HG03064 (cell line): Measurements from ENCODE around the gene SUCNR1.
"Not testable (repeated sequence)": the region's sequence is repeated elsewhere in the genome, so short reads cannot be mapped to it uniquely, and the experiment has no call there.

Experiments
- ATAC-seq: cut with Tn5 transposase; IDR thresholded peaks from one replicate; pipeline ENCODE4 v1.9.1; 2021; ENCODE audit warnings: low read depth; ENCODE audit not compliant: unreplicated experiment

SUCNR1 gene

DNA sequence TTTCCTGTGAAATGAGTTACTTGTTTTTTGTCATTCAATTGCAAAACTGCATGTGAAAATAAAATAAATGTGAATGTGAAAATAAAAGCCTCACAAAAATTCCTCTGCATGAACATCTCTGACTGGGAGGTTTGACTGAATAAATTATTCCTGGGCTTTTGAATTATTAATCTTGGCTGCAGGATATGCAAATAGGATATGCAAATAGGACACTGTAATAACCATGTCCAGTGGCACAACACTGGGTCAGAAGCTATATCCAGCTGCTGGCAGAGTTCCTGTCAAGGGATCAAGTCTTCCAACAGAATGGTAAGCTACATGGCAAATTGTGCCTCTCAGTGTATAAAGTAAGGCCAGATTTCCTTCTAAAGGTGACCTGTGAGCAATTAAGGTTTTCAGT, at the start of gene SUCNR1:
TSS of gene SUCNR1 (plus strand) at position 246 of the 400 bp plus-strand sequence. CDS start 6,250 bp downstream, outside the sequence.
- no peak for ATAC-seq

DNA sequence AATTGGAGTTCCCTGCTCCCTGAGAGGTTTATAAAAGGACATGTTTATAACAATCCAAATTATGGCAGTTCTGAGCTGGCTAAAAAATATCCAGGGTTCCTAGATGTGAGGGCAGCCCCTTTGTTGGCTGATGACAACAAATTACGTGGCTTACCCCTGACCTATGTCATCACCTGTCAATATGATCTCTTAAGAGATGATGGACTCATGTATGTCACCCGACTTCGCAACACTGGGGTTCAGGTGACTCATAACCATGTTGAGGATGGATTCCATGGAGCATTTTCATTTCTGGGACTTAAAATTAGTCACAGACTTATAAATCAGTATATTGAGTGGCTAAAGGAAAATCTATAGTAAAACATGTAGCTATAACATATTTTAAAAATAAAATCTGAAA, 45.6 kb upstream of the SUCNR1 start:
- ATAC-seq, result no peak

DNA sequence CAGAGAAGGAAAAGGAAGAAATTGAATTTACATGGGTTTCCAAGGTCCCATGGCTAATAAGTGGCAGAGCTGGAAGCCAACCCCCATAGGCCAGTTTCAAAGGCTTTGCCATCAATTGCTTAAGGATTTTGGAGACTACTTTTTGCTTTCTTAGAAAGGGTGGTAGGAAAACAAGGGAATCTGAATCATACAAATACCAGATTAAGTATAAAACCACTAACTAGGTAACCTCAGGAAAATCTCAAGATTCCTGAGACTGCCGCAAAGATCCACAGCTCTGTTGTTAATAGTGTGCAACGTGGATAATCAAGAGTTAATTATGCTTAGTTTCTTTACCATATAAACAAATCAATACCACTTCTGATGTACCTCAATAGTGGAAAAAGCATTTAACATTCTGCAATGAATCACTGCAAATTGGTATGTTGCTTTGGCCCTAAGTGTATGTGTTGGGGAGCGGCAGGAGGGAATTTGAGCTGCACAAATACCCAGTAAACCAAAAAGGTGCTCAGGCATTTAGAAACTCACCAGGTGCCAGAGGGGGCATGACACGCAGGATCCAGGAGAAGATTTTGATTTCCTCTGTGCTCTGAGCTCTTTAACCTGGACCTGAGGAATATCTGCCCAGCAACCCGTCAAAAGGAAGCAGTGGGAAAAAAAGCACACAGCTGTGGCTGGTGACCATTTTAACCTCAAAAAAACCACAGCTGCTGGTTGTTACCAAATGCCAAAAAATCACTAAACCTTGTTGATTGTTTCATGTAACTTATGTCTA, 37.5 kb upstream of the SUCNR1 start:
- no peak for ATAC-seq

- no peak for ATAC-seq
Observed at GRCh38 chr3:151837057-151837456, 36.4 kb upstream of the SUCNR1 start.

- ATAC-seq, result no peak
Observed at GRCh38 chr3:151838574-151839312, 34.7 kb upstream of the SUCNR1 start.

DNA sequence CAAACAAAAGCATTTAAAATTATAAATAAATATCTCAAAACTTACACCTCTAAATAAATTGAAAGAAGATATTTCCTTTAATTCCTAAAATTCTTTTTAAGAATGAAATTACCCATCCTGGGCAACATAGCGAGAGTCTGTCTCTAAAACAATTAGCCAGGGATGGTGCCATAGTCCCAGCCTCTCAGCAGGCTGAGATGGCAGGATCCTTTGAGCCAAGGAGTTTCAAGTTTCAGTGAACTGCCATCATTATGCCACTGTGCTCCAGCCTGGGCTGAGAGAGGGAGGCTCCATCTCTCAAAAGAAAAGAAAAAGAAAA, 34.2 kb upstream of the SUCNR1 start:
- ATAC-seq, result no peak

- no peak for ATAC-seq
Observed at GRCh38 chr3:151841801-151842200, 31.6 kb upstream of the SUCNR1 start.

GRCh38 chr3:151843275-151843674, 30.2 kb upstream of the SUCNR1 start:
- no peak for ATAC-seq

DNA sequence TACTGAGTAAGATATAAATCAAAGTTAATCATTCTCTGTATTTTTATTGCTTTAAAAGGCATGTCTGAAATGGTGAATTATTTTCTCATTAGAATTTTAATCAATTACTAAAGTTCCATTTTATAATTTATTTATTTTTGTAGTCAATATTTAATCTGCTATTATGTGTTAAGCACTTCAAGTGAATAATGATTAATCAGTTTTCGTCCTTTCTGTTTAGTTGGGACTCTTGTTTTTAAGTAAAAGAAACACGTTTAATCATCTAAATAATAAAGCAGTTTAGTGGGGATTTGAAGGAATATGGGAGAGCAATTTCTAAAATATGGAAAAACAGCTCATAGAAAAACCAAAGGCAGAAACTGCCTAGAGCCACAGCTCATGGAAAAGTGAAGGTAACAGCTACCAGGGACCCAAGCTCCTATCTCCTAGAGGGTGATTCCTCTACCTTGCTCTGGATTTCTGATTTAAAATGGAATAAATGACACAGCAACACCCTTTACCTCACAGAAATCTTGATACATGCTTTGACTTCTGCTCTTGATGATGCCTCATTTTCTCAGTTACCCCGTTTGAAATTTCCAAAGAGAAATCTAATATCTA, 28.0 kb upstream of the SUCNR1 start:
- no peak for ATAC-seq

DNA sequence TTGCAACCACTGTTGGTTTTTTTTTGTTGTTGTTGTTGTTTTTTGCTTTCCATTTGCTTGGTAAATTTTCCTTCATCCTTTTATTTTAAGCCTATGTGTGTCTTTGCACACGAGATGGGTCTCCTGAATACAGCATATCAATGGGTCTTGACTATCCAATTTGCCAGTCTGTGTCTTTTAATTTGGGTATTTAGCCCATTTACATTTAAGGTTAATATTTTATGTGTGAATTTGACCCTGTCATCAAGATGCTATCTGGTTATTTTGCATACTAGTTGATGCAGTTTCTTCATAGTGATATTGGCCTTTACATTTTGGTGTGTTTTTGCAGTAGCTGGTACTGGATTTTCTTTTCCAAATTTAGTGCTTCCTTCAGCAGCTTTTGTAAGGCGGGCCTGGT, 23.4 kb upstream of the SUCNR1 start:
- not testable (repeated sequence) for ATAC-seq

DNA sequence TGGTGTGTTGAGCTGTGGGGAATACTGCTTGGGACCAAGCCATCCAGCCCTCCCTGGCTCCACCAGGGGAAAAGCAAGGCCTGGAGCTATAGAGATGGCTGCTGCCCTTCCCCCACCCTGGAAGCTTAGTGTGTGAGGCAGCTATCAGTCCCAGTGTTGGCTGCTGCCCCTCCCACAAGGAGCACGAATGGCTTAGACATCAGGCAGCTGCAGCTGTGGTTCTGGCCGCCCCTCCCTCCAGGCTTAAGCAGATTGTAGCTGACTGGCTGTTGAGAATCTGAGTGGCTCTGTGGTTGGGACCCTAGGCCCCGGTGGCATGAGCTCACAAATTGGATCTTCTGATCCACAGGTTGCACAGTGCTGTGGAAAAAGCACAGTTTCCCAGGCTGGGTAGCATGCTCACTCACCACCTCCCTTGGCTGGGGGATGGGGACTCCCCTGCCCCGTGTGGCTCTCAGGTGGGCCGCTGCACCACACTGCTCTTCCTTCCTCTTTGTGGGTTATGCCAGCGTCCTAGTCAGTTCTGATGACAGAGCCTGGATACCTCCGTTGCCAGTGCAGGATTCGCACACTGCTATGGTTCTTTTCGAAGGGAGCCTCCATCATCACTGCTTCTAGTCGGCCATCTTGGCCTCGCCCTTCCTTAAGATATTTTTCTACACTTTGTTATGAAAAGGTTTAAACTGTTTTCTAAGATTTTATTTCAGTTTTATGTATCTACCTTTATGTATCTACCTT, 21.2 kb upstream of the SUCNR1 start:
- ATAC-seq, result no peak

DNA sequence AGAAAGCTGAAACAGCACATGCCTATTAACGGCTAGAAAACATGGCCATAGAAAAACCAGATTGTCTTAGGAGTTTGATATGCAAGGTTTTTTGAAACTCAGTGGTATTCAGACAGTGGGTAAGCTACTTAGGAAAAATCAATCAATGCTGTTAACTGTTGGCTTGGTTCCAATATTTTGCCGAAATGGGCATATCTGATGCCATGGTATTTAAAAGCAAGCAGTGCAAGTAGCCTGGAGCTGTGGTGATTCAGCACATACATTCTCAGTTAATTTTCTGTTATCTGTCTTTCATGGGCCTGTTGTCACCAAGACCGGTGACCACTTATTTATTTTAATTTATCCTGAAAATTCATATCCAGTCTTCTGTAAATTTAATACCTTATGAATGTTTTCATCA, 17.3 kb upstream of the SUCNR1 start:
- no peak for ATAC-seq

DNA sequence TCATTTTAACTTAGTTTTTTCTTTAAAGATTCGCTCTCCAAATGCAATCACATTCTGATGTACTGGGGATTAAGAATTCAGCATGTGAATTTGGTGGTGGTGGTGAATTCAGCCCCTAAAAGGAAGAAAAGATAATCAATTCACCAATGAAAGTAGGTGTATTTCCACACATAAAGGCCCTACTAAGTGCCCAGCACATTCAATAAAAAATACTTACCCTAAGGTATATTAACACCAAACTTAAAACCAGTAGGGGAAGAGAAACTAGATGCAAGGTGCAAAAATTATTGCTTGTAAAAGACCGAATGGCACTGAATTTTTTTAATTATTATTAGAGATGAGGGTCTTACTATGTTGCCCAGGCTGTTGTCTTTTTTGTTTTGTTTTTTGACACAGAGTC, 16.8 kb upstream of the SUCNR1 start:
- no peak for ATAC-seq

- ATAC-seq, result no peak
Observed at GRCh38 chr3:151859233-151859673, 14.2 kb upstream of the SUCNR1 start.

DNA sequence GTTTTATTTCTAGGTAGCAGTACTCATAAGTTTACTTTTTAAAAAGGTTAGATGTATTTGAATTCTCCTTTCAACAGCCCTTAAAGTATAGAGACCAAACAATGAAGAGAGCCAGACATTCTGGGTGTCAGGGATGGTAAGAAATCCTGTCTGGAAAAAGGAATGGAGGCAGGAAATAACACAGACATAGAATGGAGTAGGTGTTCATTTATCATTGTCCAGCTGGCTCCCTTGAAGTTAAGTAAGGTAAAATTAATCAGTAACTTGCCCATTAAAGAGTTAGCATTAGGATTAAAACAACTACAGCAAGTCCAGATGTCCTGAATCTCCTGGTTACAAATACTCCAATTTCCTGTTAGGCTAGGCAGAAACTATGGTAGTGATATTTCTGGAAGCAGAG, 13.5 kb upstream of the SUCNR1 start:
- ATAC-seq, result no peak

GRCh38 chr3:151863611-151864010, 9.8 kb upstream of the SUCNR1 start:
- no peak for ATAC-seq

GRCh38 chr3:151864423-151865101, 8.9 kb upstream of the SUCNR1 start:
- ATAC-seq, result no peak

DNA sequence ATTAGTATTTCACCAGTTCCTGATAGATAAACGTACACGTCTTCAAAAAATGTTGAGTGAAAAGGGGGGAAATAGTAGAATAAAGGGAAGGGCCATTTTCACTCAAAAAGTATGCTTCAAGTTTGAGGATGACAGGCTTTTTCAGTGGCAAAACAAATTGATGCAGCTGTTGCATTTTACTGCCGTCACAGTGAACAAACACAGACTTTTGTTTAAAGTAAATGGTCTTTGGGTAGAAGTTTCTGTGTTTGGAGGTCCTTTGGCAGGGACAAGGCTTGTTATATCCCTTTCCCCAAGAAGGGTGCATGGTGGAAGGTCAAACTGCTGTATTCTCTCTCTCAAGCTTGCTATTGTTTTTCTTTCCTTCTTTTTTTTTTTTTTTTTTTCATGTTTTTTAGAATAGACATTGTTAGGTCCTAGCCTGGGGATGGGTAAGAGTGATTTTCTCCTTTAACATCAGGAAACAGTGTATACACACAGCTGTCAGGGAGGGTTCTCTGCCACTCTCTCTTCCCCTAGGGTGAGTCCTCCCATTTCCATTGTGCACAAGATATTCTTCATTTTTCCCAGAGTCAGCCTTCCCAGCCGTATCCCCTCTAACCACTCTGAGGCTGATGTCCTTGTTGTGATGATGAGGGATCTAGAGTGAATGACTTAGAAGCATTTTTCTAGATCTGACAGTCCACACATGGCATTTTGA, 6.6 kb upstream of the SUCNR1 start:
- ATAC-seq, result no peak

DNA sequence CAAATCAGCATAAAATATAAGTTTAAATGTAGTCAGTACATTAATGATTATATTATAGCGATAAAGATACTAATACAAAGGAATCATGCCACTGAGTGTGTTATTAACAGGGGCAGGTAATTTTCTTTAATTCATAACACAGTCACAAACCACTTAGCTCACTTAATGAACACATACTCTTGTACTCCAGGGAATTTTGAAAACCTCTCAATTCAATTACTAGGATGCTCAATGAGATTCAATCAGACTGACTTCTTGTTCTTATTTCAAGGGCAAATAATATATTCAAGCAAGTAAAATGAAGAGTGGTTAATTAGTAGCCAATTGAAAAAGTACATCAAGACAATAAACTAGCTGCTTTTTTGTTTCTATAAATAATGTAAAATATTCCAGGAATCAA, 5.8 kb upstream of the SUCNR1 start:
- ATAC-seq, result no peak

GRCh38 chr3:151869181-151869580, 4.3 kb upstream of the SUCNR1 start:
- ATAC-seq, result no peak
